Measurements from ENCODE around the gene SUGCT. TPM values are rescaled to one million over a fixed set of nuclear protein-coding genes. Genes with fewer than 3 reads are reported as not detected.

The SUGCT gene
- total RNA-seq, 1 donor from 2014 or later = 1.6 TPM

GRCh38 chr7:40887099-40887498 is 752.3 kb downstream of the SUGCT start:
- no peak for DNase-seq (ENCODE audit: low spot score)
- Mint-ChIP-seq H3K9me3 (ENCODE audit: unreplicated experiment) (peaks cover 5% of the 10 kb centered on the region), H3K27ac (ENCODE audit: unreplicated experiment) (no peak overlapping the region), H3K36me3 (ENCODE audit: low read depth, unreplicated experiment) (no peaks in the 10 kb centered on the region), H3K4me1 (ENCODE audit: unreplicated experiment) (no peaks in the 10 kb centered on the region), H3K27me3 (ENCODE audit: unreplicated experiment) (no peaks in the 10 kb centered on the region), H3K4me3 (ENCODE audit: unreplicated experiment) (no peak overlapping the region)
- TF ChIP-seq, protein P1, sequence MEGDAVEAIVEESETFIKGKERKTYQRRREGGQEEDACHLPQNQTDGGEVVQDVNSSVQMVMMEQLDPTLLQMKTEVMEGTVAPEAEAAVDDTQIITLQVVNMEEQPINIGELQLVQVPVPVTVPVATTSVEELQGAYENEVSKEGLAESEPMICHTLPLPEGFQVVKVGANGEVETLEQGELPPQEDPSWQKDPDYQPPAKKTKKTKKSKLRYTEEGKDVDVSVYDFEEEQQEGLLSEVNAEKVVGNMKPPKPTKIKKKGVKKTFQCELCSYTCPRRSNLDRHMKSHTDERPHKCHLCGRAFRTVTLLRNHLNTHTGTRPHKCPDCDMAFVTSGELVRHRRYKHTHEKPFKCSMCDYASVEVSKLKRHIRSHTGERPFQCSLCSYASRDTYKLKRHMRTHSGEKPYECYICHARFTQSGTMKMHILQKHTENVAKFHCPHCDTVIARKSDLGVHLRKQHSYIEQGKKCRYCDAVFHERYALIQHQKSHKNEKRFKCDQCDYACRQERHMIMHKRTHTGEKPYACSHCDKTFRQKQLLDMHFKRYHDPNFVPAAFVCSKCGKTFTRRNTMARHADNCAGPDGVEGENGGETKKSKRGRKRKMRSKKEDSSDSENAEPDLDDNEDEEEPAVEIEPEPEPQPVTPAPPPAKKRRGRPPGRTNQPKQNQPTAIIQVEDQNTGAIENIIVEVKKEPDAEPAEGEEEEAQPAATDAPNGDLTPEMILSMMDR (IDR thresholded peaks at IDR 0.05; ENCODE audit: unreplicated experiment) = no peak

DNA sequence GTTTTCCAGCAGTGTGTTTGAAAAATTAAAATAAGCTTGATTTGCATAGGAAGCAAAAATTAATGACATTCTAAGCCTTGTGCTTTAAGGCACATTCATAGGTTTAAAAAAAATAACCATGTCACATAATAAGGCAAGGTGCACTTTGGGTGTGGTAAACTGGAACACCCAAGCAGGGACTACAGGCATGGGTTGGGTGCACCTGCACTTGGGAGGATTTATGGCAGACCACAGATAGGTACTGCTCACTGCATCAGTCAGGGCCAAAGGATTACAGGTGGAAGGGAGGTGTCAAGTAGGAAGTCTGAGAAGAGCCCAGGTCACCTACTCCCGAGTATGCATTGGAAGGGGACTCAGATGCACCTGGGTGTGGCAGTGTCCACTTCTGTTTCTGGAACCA is 753.7 kb downstream of the SUGCT start:
- H3K27me3 Mint-ChIP-seq (ENCODE audit: unreplicated experiment) = no peaks in the 10 kb centered on the region
- no peak for DNase-seq (ENCODE audit: low spot score)
- no peak overlapping the region for H3K4me3 Mint-ChIP-seq (ENCODE audit: unreplicated experiment)
- no peaks in the 10 kb centered on the region for H3K36me3 Mint-ChIP-seq (ENCODE audit: low read depth, unreplicated experiment)
- peaks cover 5% of the 10 kb centered on the region for H3K9me3 Mint-ChIP-seq (ENCODE audit: unreplicated experiment)
- no peak overlapping the region for H3K27ac Mint-ChIP-seq (ENCODE audit: unreplicated experiment)
- TF ChIP-seq, protein P1 (IDR thresholded peaks at IDR 0.05; ENCODE audit: unreplicated experiment) = no peak
- H3K4me1 Mint-ChIP-seq (ENCODE audit: unreplicated experiment) = no peaks in the 10 kb centered on the region

DNA sequence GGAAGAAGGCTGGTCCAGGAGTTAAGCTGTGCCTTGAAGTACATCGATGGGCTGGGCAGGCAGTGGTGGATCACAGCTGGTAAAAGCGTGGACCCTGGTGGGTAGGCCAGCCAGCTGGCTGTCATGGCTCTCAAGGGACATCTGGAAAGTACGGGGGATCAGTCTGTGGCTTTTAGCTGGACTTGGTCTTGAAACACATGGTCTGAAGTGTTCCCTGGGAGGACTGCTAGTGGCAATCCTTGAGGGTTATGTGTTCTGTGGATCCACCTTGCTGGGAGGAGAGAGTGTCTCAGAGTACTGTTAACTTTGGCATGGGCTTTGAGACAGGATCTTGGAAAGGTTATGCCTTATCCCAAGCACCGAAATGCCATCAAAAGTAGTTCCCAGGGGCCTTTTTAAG is 754.3 kb downstream of the SUGCT start:
- no peak for DNase-seq (ENCODE audit: low spot score)
- peaks cover 5% of the 10 kb centered on the region for H3K9me3 Mint-ChIP-seq (ENCODE audit: unreplicated experiment)
- no peaks in the 10 kb centered on the region for H3K4me1 Mint-ChIP-seq (ENCODE audit: unreplicated experiment)
- no peak overlapping the region for H3K27ac Mint-ChIP-seq (ENCODE audit: unreplicated experiment)
- no peaks in the 10 kb centered on the region for H3K36me3 Mint-ChIP-seq (ENCODE audit: low read depth, unreplicated experiment)
- no peaks in the 10 kb centered on the region for H3K27me3 Mint-ChIP-seq (ENCODE audit: unreplicated experiment)
- TF ChIP-seq, protein P1 (IDR thresholded peaks at IDR 0.05; ENCODE audit: unreplicated experiment) = no peak
- no peak overlapping the region for H3K4me3 Mint-ChIP-seq (ENCODE audit: unreplicated experiment)

- Mint-ChIP-seq H3K4me1 (ENCODE audit: unreplicated experiment) (no peaks in the 10 kb centered on the region), H3K27ac (ENCODE audit: unreplicated experiment) (no peak overlapping the region), H3K9me3 (ENCODE audit: unreplicated experiment) (peaks cover 5% of the 10 kb centered on the region), H3K36me3 (ENCODE audit: low read depth, unreplicated experiment) (no peaks in the 10 kb centered on the region), H3K27me3 (ENCODE audit: unreplicated experiment) (no peaks in the 10 kb centered on the region), H3K4me3 (ENCODE audit: unreplicated experiment) (no peak overlapping the region)
- DNase-seq (ENCODE audit: low spot score) = no peak
- TF ChIP-seq, protein P1 (IDR thresholded peaks at IDR 0.05; ENCODE audit: unreplicated experiment) = no peak
These were observed 754.7 kb downstream of the SUGCT start for GRCh38 chr7:40889539-40889938.

DNA sequence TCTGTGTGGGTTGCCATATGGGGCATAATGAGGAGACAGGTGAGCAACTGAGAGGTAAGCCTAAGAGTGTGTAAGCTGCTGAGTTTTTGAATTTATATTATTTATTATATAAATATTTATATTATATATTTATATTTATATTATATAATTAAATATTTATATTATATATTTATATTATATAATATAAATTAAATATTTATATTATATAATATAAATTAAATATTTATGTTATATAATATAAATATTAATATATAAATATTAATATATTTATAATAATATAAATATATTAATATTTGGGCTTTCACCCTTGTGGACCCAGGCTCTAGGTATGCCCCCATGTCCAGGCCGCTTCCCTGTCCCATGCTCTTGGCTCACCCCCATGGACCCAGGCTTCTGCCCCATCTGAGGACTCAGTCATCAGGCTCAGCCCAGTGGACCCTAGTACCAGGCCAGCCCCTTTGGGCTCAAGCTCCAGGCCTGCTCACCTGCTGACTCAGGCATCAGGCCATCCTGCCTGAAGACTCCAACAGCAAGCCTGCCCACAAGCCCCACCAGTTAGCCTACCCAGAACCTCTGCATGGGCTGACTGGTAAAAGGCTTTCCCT is 755.4 kb downstream of the SUGCT start:
- Mint-ChIP-seq H3K27me3 (ENCODE audit: unreplicated experiment) (no peaks in the 10 kb centered on the region), H3K4me1 (ENCODE audit: unreplicated experiment) (no peaks in the 10 kb centered on the region), H3K4me3 (ENCODE audit: unreplicated experiment) (no peak overlapping the region), H3K36me3 (ENCODE audit: low read depth, unreplicated experiment) (no peaks in the 10 kb centered on the region), H3K27ac (ENCODE audit: unreplicated experiment) (no peak overlapping the region), H3K9me3 (ENCODE audit: unreplicated experiment) (peaks cover 5% of the 10 kb centered on the region)
- TF ChIP-seq, protein P1 (IDR thresholded peaks at IDR 0.05; ENCODE audit: unreplicated experiment) = no peak
- DNase-seq (ENCODE audit: low spot score) = no peak

All from endothelial cell (in vitro differentiated cells).